Measurements from ENCODE around the gene POU5F1. TPM values are rescaled to one million over a fixed set of nuclear protein-coding genes. Genes with fewer than 3 reads are reported as not detected.

Gene POU5F1
- total RNA-seq, 2 experiments from 2014 or later = 0.44 to 0.86 TPM

GRCh38 chr6:31156641-31157040 is 13.8 kb downstream of the POU5F1 start:
- Histone ChIP-seq H3K9me2 (ENCODE audit: insufficient read depth, low read length) (no peaks in the 10 kb centered on the region), H2AFZ (ENCODE audit: low read length) (no peak overlapping the region), H3K4me2 (ENCODE audit: low read length) (peak overlapping the region; percentile 92; the same call in 1 of the 2 replicates), H3K36me3 (ENCODE audit: insufficient read depth, low read length) (peaks cover 26% of the 10 kb centered on the region), H3K4me1 (ENCODE audit: insufficient read depth, low read length, poor library complexity, severe bottlenecking) (peaks cover 17% of the 10 kb centered on the region), H3K79me2 (ENCODE audit: insufficient read depth, low read depth, low read length) (peaks cover 17% of the 10 kb centered on the region; the same call in 1 of the 2 replicates), H3K9me3 (ENCODE audit: low read length) (no peaks in the 10 kb centered on the region), H3K27ac (ENCODE audit: low read depth, low read length, poor library complexity, severe bottlenecking) (no peak overlapping the region), H3K4me3 (ENCODE audit: low read depth, low read length, poor library complexity, severe bottlenecking) (no peak overlapping the region), H4K20me1 (ENCODE audit: insufficient read depth, low read length) (no peaks in the 10 kb centered on the region)
- intact Hi-C loops (cut with micrococcal nuclease; ENCODE audit: unreplicated experiment) = no loop called here
- ChIA-PET CTCF (ENCODE audit: unreplicated experiment) (no interaction called here), POLR2A (interaction anchor here (1.1 kb wide), 1 partner anchor 11 kb away, joined by 4 read pairs; no protein-coding TSS in a partner anchor)
- BruUV-seq (replicated peaks) = no TSS peak
- TF ChIP-seq EZH2phosphoT487 (IDR thresholded peaks at IDR 0.05; ENCODE audit: borderline replicate concordance, low read depth, low read length) (no peak), CTCF (conservative IDR thresholded peaks at IDR 0.05; ENCODE audit: low read length) (no peak)
- DNase-seq (ENCODE audit: low spot score) = no peak

GRCh38 chr6:31154436-31154835 is 16.0 kb downstream of the POU5F1 start:
- H3K4me2 ChIP-seq (ENCODE audit: low read length) = no peak overlapping the region
- H3K9me2 ChIP-seq (ENCODE audit: insufficient read depth, low read length) = no peaks in the 10 kb centered on the region
- H3K36me3 ChIP-seq (ENCODE audit: insufficient read depth, low read length) = peaks cover 4% of the 10 kb centered on the region
- peaks cover 8% of the 10 kb centered on the region for H3K4me1 ChIP-seq (ENCODE audit: insufficient read depth, low read length, poor library complexity, severe bottlenecking)
- intact Hi-C loops (cut with micrococcal nuclease; ENCODE audit: unreplicated experiment) = no loop called here
- no peaks in the 10 kb centered on the region for H3K9me3 ChIP-seq (ENCODE audit: low read length)
- H3K27ac ChIP-seq (ENCODE audit: low read depth, low read length, poor library complexity, severe bottlenecking) = no peak overlapping the region
- no peak overlapping the region for H3K4me3 ChIP-seq (ENCODE audit: low read depth, low read length, poor library complexity, severe bottlenecking)
- no TSS peak for BruUV-seq (replicated peaks)
- peaks cover 8% of the 10 kb centered on the region; the same call in 1 of the 2 replicates for H3K79me2 ChIP-seq (ENCODE audit: insufficient read depth, low read depth, low read length)
- no peak for TF ChIP-seq EZH2phosphoT487 (IDR thresholded peaks at IDR 0.05; ENCODE audit: borderline replicate concordance, low read depth, low read length)
- no peak for TF ChIP-seq CTCF (conservative IDR thresholded peaks at IDR 0.05; ENCODE audit: low read length)
- H2AFZ ChIP-seq (ENCODE audit: low read length) = no peak overlapping the region
- H4K20me1 ChIP-seq (ENCODE audit: insufficient read depth, low read length) = no peaks in the 10 kb centered on the region
- ChIA-PET CTCF (ENCODE audit: unreplicated experiment) (no interaction called here), POLR2A (no interaction called here)
- no peak for DNase-seq (ENCODE audit: low spot score)

- Histone ChIP-seq H3K79me2 (ENCODE audit: insufficient read depth, low read depth, low read length) (no peaks in the 10 kb centered on the region), H3K9me2 (ENCODE audit: insufficient read depth, low read length) (no peaks in the 10 kb centered on the region), H4K20me1 (ENCODE audit: insufficient read depth, low read length) (no peaks in the 10 kb centered on the region), H3K27ac (ENCODE audit: low read depth, low read length, poor library complexity, severe bottlenecking) (no peak overlapping the region), H3K4me2 (ENCODE audit: low read length) (no peak overlapping the region), H3K4me1 (ENCODE audit: insufficient read depth, low read length, poor library complexity, severe bottlenecking) (peaks cover 7% of the 10 kb centered on the region), H2AFZ (ENCODE audit: low read length) (no peak overlapping the region), H3K36me3 (ENCODE audit: insufficient read depth, low read length) (peaks cover 3% of the 10 kb centered on the region; the same call in 1 of the 2 replicates), H3K9me3 (ENCODE audit: low read length) (no peaks in the 10 kb centered on the region), H3K4me3 (ENCODE audit: low read depth, low read length, poor library complexity, severe bottlenecking) (no peak overlapping the region)
- BruUV-seq (replicated peaks) = no TSS peak
- intact Hi-C loops (cut with micrococcal nuclease; ENCODE audit: unreplicated experiment) = no loop called here
- DNase-seq (ENCODE audit: low spot score) = no peak
- POLR2A ChIA-PET = interaction anchor here (0.6 to 0.7 kb wide), 2 partner anchors 9 to 59 kb away, joined by 3 to 7 read pairs; no protein-coding TSS in a partner anchor
- CTCF ChIA-PET (ENCODE audit: unreplicated experiment) = no interaction called here
- TF ChIP-seq EZH2phosphoT487 (IDR thresholded peaks at IDR 0.05; ENCODE audit: borderline replicate concordance, low read depth, low read length) = no peak
- TF ChIP-seq CTCF (conservative IDR thresholded peaks at IDR 0.05; ENCODE audit: low read length) = no peak
Observed at GRCh38 chr6:31152781-31153180, 17.7 kb downstream of the POU5F1 start.

All from OCI-LY7 (cell line).